SH-SY5Y (cell line): ENCODE results near the gene DAPK1.

Experiments
- GATA2 ChIP-seq: IDR thresholded peaks from 2 replicates; pipeline ENCODE4 v1.6.1; 2011; ENCODE audit warnings: mild to moderate bottlenecking, low read depth, low read length
- GATA3 ChIP-seq: IDR thresholded peaks from 2 replicates; pipeline ENCODE4 v1.6.1; 2011; ENCODE audit warnings: low read depth, mild to moderate bottlenecking, low read length, moderate library complexity

DNA sequence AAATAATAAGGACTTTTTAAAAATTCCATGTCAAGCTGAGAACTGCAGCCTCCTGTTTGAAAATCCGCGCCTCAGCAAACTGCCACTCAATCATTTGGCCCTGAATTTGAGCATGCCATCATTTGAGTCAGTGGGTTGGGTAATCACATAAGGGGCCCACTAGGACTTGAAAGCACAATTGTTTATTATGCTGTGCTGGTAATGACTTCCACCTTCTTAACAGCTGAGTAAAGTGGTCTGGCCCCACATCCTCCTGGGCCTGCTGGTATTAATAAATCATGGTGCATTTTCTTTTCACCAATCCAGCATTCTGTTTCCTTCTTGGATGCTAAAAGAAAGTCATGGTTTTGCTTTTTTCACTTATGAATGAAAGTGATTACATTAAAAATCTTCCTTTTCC is 125.3 kb downstream of the DAPK1 start:
- TF ChIP-seq GATA2 (no peak), GATA3 (no peak)
